ENCODE data around the gene ASMT.

DNA sequence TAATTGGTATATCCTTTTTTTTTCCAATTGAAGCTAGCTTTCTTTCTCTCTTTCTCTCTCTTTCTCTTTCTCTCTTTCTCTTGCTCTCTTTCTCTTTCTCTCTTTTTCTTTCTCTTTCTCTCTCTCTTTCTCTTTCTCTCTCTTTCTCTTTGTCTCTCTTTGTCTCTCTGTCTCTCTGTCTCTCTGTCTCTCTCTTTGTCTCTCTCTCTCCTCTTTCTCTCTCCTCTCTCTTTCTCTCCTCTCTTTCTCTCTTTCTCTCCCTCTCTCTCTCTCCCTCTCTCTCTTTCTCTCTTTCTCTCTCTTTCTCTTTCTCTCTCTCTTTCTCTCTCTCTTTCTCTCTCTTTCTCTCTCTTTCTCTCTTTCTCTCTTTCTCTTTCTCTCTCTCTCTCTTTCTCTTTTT lies 66.6 kb downstream of the ASMT start:
- TF ChIP-seq RFX5 (IDR thresholded peaks at IDR 0.05; ENCODE audit: low read depth, low read length): no peak
- TF ChIP-seq, protein P1, sequence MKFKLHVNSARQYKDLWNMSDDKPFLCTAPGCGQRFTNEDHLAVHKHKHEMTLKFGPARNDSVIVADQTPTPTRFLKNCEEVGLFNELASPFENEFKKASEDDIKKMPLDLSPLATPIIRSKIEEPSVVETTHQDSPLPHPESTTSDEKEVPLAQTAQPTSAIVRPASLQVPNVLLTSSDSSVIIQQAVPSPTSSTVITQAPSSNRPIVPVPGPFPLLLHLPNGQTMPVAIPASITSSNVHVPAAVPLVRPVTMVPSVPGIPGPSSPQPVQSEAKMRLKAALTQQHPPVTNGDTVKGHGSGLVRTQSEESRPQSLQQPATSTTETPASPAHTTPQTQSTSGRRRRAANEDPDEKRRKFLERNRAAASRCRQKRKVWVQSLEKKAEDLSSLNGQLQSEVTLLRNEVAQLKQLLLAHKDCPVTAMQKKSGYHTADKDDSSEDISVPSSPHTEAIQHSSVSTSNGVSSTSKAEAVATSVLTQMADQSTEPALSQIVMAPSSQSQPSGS (IDR thresholded peaks at IDR 0.05; ENCODE audit: low read length): no peak
- TF ChIP-seq, protein P2, sequence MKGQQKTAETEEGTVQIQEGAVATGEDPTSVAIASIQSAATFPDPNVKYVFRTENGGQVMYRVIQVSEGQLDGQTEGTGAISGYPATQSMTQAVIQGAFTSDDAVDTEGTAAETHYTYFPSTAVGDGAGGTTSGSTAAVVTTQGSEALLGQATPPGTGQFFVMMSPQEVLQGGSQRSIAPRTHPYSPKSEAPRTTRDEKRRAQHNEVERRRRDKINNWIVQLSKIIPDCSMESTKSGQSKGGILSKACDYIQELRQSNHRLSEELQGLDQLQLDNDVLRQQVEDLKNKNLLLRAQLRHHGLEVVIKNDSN (IDR thresholded peaks at IDR 0.05; ENCODE audit: borderline replicate concordance, extremely low read length, insufficient read depth, low read depth, low read length): no peak
